OCI-LY3 (cell line): Measurements from ENCODE around the gene WSCD2.

Experiments
- H2AFZ ChIP-seq: fragments of 200-600, 300-600 bp; shearing (Covaris generic); 2 replicates; pipeline ENCODE4 v1.6.0; 2014; ENCODE audit warnings: antibody characterized with exemption, low read depth, low read length
- H3K27ac ChIP-seq: fragments of 200-600, 300-600 bp; sonication (generic); 2 replicates; pipeline ENCODE4 v1.5.1; 2014; ENCODE audit warnings: mild to moderate bottlenecking, low read length, moderate library complexity, mixed read lengths
- H3K27me3 ChIP-seq: fragments of 200-600, 300-600 bp; sonication (generic); 2 replicates; pipeline ENCODE4 v1.6.1; 2014; ENCODE audit warnings: low read depth, low read length, mixed read lengths
- H3K36me3 ChIP-seq: fragments of 200-600, 300-600 bp; sonication (generic); replicated peaks from 2 replicates; pipeline ENCODE3; 2014; ENCODE audit warnings: low read depth, low read length, mixed read lengths
- H3K4me1 ChIP-seq: fragments of 300-600, 200-600 bp; sonication (generic); 2 replicates; pipeline ENCODE4 v1.6.1; 2014; ENCODE audit warnings: low read length, mixed read lengths
- H3K4me2 ChIP-seq: fragments of 200-600, 300-600 bp; sonication (generic); 2 replicates; pipeline ENCODE4 v1.6.1; 2014; ENCODE audit warnings: low read length, mixed read lengths
- H3K4me3 ChIP-seq: fragments of 300-600, 200-600 bp; sonication (generic); 2 replicates; pipeline ENCODE4 v1.5.1; 2014; ENCODE audit warnings: antibody characterized with exemption, mild to moderate bottlenecking, low read length, moderate library complexity
- H3K79me2 ChIP-seq: fragments of 300-600, 200-600 bp; shearing (Covaris generic); 2 replicates; pipeline ENCODE4 v1.6.1; 2014; ENCODE audit warnings: mild to moderate bottlenecking, low read length, mixed read lengths
- H3K9ac ChIP-seq: fragments of 300-600, 200-600 bp; shearing (Covaris generic); 2 replicates; pipeline ENCODE4 v1.6.0; 2014; ENCODE audit warnings: mild to moderate bottlenecking, low read length, moderate library complexity
- H3K9me3 ChIP-seq: fragments of 200-600, 300-600 bp; shearing (Covaris generic); 2 replicates; pipeline ENCODE4 v1.6.1; 2014; ENCODE audit warnings: low read length, mixed read lengths; ENCODE audit not compliant: insufficient read depth
- H4K20me1 ChIP-seq: fragments of 200-600, 300-600 bp; sonication (generic); 2 replicates; pipeline ENCODE4 v1.6.1; 2016; ENCODE audit warnings: low read length, mixed read lengths; ENCODE audit not compliant: insufficient read depth
- EZH2phosphoT487 ChIP-seq: fragments of 200-600 bp; shearing (Covaris generic); IDR thresholded peaks from 2 replicates; pipeline ENCODE4 v1.6.1; 2018; ENCODE audit warnings: antibody characterized with exemption, mixed run types, low read depth
- TF ChIP-seq, protein P1 (sequence below): fragments of 200-600, 300-600 bp; sonication (generic); IDR thresholded peaks from 2 replicates; pipeline ENCODE4 v1.5.1; 2014; ENCODE audit warnings: antibody characterized with exemption, low read length, low read depth

WSCD2 gene

DNA sequence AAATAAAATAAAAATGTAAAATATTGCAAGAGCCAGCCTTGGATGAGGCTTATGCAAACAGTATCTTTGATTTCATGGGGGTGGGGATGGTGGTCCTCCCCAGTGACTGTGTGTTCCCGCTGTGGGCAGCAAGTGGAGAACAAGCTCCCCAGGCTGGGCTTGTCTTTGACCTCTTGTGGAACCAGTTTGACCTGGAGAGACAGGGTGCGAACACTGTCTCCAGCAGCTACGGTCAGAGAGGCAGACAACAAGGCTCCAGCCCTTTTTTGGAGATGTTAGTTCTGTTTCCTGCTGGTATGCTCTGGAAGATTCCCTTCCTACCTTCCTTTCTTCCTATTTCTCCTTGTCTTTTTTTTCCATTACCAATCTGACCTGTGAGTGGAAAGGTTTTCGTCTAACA, 21.8 kb upstream of the WSCD2 start:
- Histone ChIP-seq H3K4me3 (no peak overlapping the region), H3K4me2 (no peak overlapping the region), H3K4me1 (peaks cover 2% of the 10 kb centered on the region; the same call in 1 of the 2 replicates), H3K9ac (no peak overlapping the region), H3K27ac (no peak overlapping the region), H3K9me3 (no peaks in the 10 kb centered on the region), H3K36me3 (no peaks in the 10 kb centered on the region), H4K20me1 (no peaks in the 10 kb centered on the region), H2AFZ (no peak overlapping the region), H3K79me2 (no peaks in the 10 kb centered on the region), H3K27me3 (peaks cover 6% of the 10 kb centered on the region; the same call in 1 of the 2 replicates)
- TF ChIP-seq, protein P1, sequence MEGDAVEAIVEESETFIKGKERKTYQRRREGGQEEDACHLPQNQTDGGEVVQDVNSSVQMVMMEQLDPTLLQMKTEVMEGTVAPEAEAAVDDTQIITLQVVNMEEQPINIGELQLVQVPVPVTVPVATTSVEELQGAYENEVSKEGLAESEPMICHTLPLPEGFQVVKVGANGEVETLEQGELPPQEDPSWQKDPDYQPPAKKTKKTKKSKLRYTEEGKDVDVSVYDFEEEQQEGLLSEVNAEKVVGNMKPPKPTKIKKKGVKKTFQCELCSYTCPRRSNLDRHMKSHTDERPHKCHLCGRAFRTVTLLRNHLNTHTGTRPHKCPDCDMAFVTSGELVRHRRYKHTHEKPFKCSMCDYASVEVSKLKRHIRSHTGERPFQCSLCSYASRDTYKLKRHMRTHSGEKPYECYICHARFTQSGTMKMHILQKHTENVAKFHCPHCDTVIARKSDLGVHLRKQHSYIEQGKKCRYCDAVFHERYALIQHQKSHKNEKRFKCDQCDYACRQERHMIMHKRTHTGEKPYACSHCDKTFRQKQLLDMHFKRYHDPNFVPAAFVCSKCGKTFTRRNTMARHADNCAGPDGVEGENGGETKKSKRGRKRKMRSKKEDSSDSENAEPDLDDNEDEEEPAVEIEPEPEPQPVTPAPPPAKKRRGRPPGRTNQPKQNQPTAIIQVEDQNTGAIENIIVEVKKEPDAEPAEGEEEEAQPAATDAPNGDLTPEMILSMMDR, result no peak
- TF ChIP-seq EZH2phosphoT487, result no peak

DNA sequence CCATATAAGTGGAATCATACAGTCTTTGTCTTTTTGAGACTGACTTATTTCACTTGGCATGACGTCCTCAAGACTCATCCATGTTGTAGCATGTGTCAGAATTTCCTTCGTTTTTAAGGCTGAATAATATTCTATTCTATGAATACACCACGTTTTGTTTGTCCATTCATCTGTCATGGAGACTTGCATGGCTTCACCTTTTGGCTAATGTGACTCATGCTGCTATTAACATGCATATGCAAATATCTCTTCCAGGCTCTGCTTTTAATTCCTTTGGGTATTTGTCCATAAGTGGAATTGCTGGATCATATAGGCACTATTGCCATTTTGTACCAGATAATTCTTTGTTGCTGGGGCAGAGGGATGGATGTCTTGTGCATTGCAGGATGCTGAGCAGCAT, 19.6 kb upstream of the WSCD2 start:
- Histone ChIP-seq H3K4me3 (no peak overlapping the region), H3K36me3 (no peaks in the 10 kb centered on the region), H3K27me3 (no peaks in the 10 kb centered on the region; the same call in 1 of the 2 replicates), H3K27ac (no peak overlapping the region), H3K9me3 (no peaks in the 10 kb centered on the region), H4K20me1 (no peaks in the 10 kb centered on the region), H3K4me2 (no peak overlapping the region), H2AFZ (no peak overlapping the region), H3K79me2 (no peaks in the 10 kb centered on the region), H3K9ac (no peak overlapping the region), H3K4me1 (peaks cover 6% of the 10 kb centered on the region; the same call in 1 of the 2 replicates)
- TF ChIP-seq, protein P1, result no peak
- no peak for TF ChIP-seq EZH2phosphoT487

- H3K4me2 ChIP-seq, result no peak overlapping the region
- H3K4me1 ChIP-seq, result peaks cover 6% of the 10 kb centered on the region; the same call in 1 of the 2 replicates
- TF ChIP-seq, protein P1, result no peak
- TF ChIP-seq EZH2phosphoT487, result no peak
- no peaks in the 10 kb centered on the region for H4K20me1 ChIP-seq
- no peak overlapping the region for H3K9ac ChIP-seq
- H3K9me3 ChIP-seq, result no peaks in the 10 kb centered on the region
- H2AFZ ChIP-seq, result no peak overlapping the region
- H3K27ac ChIP-seq, result no peak overlapping the region
- no peaks in the 10 kb centered on the region for H3K36me3 ChIP-seq
- H3K4me3 ChIP-seq, result no peak overlapping the region
- no peaks in the 10 kb centered on the region for H3K27me3 ChIP-seq
- H3K79me2 ChIP-seq, result no peaks in the 10 kb centered on the region
Observed at GRCh38 chr12:108109954-108110353, 19.1 kb upstream of the WSCD2 start.

GRCh38 chr12:108110844-108111243, 18.2 kb upstream of the WSCD2 start:
- no peaks in the 10 kb centered on the region for H3K9me3 ChIP-seq
- no peaks in the 10 kb centered on the region for H3K27me3 ChIP-seq
- no peaks in the 10 kb centered on the region for H4K20me1 ChIP-seq
- no peaks in the 10 kb centered on the region for H3K79me2 ChIP-seq
- TF ChIP-seq EZH2phosphoT487, result no peak
- TF ChIP-seq, protein P1, result no peak
- no peak overlapping the region for H3K4me2 ChIP-seq
- no peak overlapping the region for H3K27ac ChIP-seq
- no peak overlapping the region for H2AFZ ChIP-seq
- no peak overlapping the region for H3K9ac ChIP-seq
- H3K4me3 ChIP-seq, result no peak overlapping the region
- peaks cover 14% of the 10 kb centered on the region for H3K4me1 ChIP-seq
- no peaks in the 10 kb centered on the region for H3K36me3 ChIP-seq
